IMR-90 (cell line): Measurements from ENCODE around the gene KCNH4. TPM values are rescaled to one million over a fixed set of nuclear protein-coding genes. Genes with fewer than 3 reads are reported as not detected.

ENCODE experiments used
- ATAC-seq: fragments of 200-7000 bp; cut with Tn5 transposase; 2 replicates; pipeline ENCODE4 v1.9.1; 2020; ENCODE audit warnings: low read depth, mild to moderate bottlenecking, moderate library complexity
- BruUV-seq: library from RNA; stranded (reverse); fragments of 400-500 nt; replicated peaks from 2 replicates; lab custom pipeline; 2021; lab: Mats Ljungman, UMichigan
- CTCF ChIA-PET: fragments of 300-600 bp; formaldehyde crosslinking; extraction: SDS; loops from one replicate; lab custom pipeline; 2021; ENCODE audit warnings: antibody characterized with exemption; lab: Yijun Ruan, JAX
- POLR2A ChIA-PET: fragments of 300-600 bp; sonication (Branson Sonifier 250); formaldehyde crosslinking; loops from one replicate; lab custom pipeline; 2022; ENCODE audit warnings: antibody characterized with exemption; ENCODE audit not compliant: unreplicated experiment; lab: Charles Lee
- DNase-seq: peaks from one replicate; pipeline ENCODE4 v3.0.0; 2013
- H2AFZ ChIP-seq: replicated peaks from 2 replicates; pipeline ENCODE3; 2013; ENCODE audit warnings: low read length, mild to moderate bottlenecking; ENCODE audit not compliant: poor library complexity
- H2AK5ac ChIP-seq: 2 replicates; pipeline ENCODE4 v1.6.1; 2013; ENCODE audit warnings: low read depth, low read length, inconsistent platforms
- H2AK9ac ChIP-seq: replicated peaks from 2 replicates; pipeline ENCODE3; 2013; ENCODE audit warnings: mild to moderate bottlenecking, low read depth, low read length, moderate library complexity; ENCODE audit not compliant: poor library complexity
- H2BK120ac ChIP-seq: 2 replicates; pipeline ENCODE4 v1.6.1; 2013; ENCODE audit warnings: low read depth, low read length, inconsistent platforms
- H2BK15ac ChIP-seq: 3 replicates; pipeline ENCODE4 v1.6.1; 2013; ENCODE audit warnings: low read depth, low read length, inconsistent platforms
- H2BK20ac ChIP-seq: 2 replicates; pipeline ENCODE4 v1.6.1; 2013; ENCODE audit warnings: low read depth, mild to moderate bottlenecking, inconsistent platforms, low read length, moderate library complexity
- H2BK5ac ChIP-seq: 2 replicates; pipeline ENCODE4 v1.6.1; 2013; ENCODE audit warnings: mild to moderate bottlenecking, low read depth, low read length, inconsistent platforms; ENCODE audit not compliant: poor library complexity, severe bottlenecking
- H3K14ac ChIP-seq: replicated peaks from 2 replicates; pipeline ENCODE4 v1.6.1; 2013; ENCODE audit warnings: low read depth, low read length, inconsistent platforms
- H3K18ac ChIP-seq: 2 replicates; pipeline ENCODE4 v1.6.1; 2013; ENCODE audit warnings: low read depth, low read length, control low read depth
- H3K23ac ChIP-seq: 2 replicates; pipeline ENCODE4 v1.6.1; 2013; ENCODE audit warnings: low read depth, low read length, inconsistent platforms
- H3K27ac ChIP-seq: 2 replicates; pipeline ENCODE4 v1.5.1; 2013; ENCODE audit warnings: mild to moderate bottlenecking, control low read depth, low read length; ENCODE audit not compliant: insufficient read depth
- H3K27me3 ChIP-seq: 2 replicates; pipeline ENCODE4 v1.6.1; 2013; ENCODE audit warnings: low read length; ENCODE audit not compliant: control insufficient read depth, insufficient read depth
- H3K36me3 ChIP-seq: 2 replicates; pipeline ENCODE4 v1.6.1; 2013; ENCODE audit warnings: low read length, mixed read lengths; ENCODE audit not compliant: control insufficient read depth, insufficient read depth
- H3K4ac ChIP-seq: 2 replicates; pipeline ENCODE4 v1.6.1; 2013; ENCODE audit warnings: low read depth, low read length, inconsistent platforms
- H3K4me1 ChIP-seq: 2 replicates; pipeline ENCODE4 v1.6.1; 2013; ENCODE audit warnings: low read length, mixed read lengths; ENCODE audit not compliant: control insufficient read depth, insufficient read depth
- H3K4me2 ChIP-seq: 2 replicates; pipeline ENCODE4 v1.6.1; 2013; ENCODE audit warnings: low read depth, mild to moderate bottlenecking, control low read depth, low read length, moderate library complexity
- H3K4me3 ChIP-seq: 2 replicates; pipeline ENCODE4 v1.5.1; 2013; ENCODE audit warnings: low read depth, mild to moderate bottlenecking, control low read depth, low read length, moderate library complexity; ENCODE audit not compliant: insufficient read depth
- H3K56ac ChIP-seq: 2 replicates; pipeline ENCODE4 v1.6.1; 2013; ENCODE audit warnings: low read length, inconsistent platforms; ENCODE audit not compliant: insufficient read depth; ENCODE audit errors: extremely low read depth
- H3K79me1 ChIP-seq, 2 experiments: 2 replicates each; pipeline ENCODE4 v1.6.1; 2013; ENCODE audit warnings: low read length in 2 of 2, inconsistent platforms in 1 of 2, low read depth in 1 of 2
- H3K9ac ChIP-seq: 2 replicates; pipeline ENCODE4 v1.6.1; 2013; ENCODE audit warnings: low read depth, low read length, control low read depth
- H3K9me1 ChIP-seq: 2 replicates; pipeline ENCODE4 v1.6.1; 2013; ENCODE audit warnings: low read length, inconsistent platforms; ENCODE audit not compliant: insufficient read depth
- H3K9me3 ChIP-seq: 2 replicates; pipeline ENCODE4 v1.6.1; 2013; ENCODE audit warnings: low read length; ENCODE audit not compliant: control insufficient read depth, insufficient read depth
- H4K20me1 ChIP-seq: 2 replicates; pipeline ENCODE4 v1.6.1; 2013; ENCODE audit warnings: low read length, inconsistent platforms; ENCODE audit not compliant: insufficient read depth
- H4K5ac ChIP-seq: 2 replicates; pipeline ENCODE4 v1.6.1; 2013; ENCODE audit warnings: mild to moderate bottlenecking, low read depth, low read length, control low read depth
- H4K8ac ChIP-seq, 2 experiments: 2 replicates each; pipeline ENCODE4 v1.6.1; 2013; ENCODE audit warnings: low read depth in 2 of 2, low read length in 2 of 2, control low read depth in 1 of 2, inconsistent platforms in 1 of 2
- H4K91ac ChIP-seq: 2 replicates; pipeline ENCODE4 v1.6.1; 2013; ENCODE audit warnings: low read depth, low read length, inconsistent platforms; ENCODE audit not compliant: insufficient read depth
- BHLHE40 ChIP-seq: fragments of 150-350 bp; IDR thresholded peaks from 2 replicates; pipeline ENCODE4 v1.6.1; 2016; ENCODE audit warnings: mild to moderate bottlenecking, low read depth, low read length
- RAD21 ChIP-seq: IDR thresholded peaks from 2 replicates; pipeline ENCODE4 v1.6.1; 2012; ENCODE audit warnings: low read length, improper control_type of control experiment
- RCOR1 ChIP-seq: IDR thresholded peaks from 2 replicates; pipeline ENCODE4 v1.6.1; 2012; ENCODE audit warnings: mild to moderate bottlenecking, low read length, improper control_type of control experiment; ENCODE audit not compliant: insufficient replicate concordance
- WGBS, 2 experiments: methylation state at CpG; one replicate each; pipeline versions ENCODE4 v1.1.5 to v1.1.7; 2013; ENCODE audit warnings: missing lambda C conversion rate in 2 of 2; ENCODE audit not compliant: insufficient read length in 1 of 2; ENCODE audit errors: extremely low coverage in 2 of 2; 5-methylcytosine and 5-hydroxymethylcytosine counted together
- dilution Hi-C: fragments of 300-500 bp; cut with HindIII; formaldehyde crosslinking; loops from one replicate; pipeline ENCODE4 v1.14.3; 2018; ENCODE audit warnings: low sequenced_read_pairs; ENCODE audit not compliant: unreplicated experiment
- in situ Hi-C: fragments of 300-500 bp; cut with MboI; formaldehyde crosslinking; loops from 3 replicates; pipeline ENCODE4 v1.14.3; 2019; ENCODE audit warnings: low sequenced_read_pairs, inconsistent platforms, mixed read lengths
- intact Hi-C: fragments of 100-400 bp; cut with micrococcal nuclease; formaldehyde crosslinking; loops from 2 replicates; pipeline ENCODE4 v1.10.0; 2022
- polyA plus RNA-seq, 3 experiments: library from polyadenylated mRNA; depleted of rRNA; stranded (reverse); fragments of >200 nt; gene quantifications; 2 replicates each; pipeline ENCODE4 v1.2.3, GENCODE V29; 2012; ENCODE audit warnings: low replicate concordance in 1 of 3
- total RNA-seq: library from RNA; depleted of rRNA; stranded (reverse); fragments of >200 nt; gene quantifications from 2 replicates; pipeline ENCODE4 v1.2.3, GENCODE V29; 2012
- TF ChIP-seq, protein P1 (sequence below): conservative IDR thresholded peaks from 2 replicates; pipeline ENCODE4 v1.5.1; 2012; ENCODE audit warnings: mild to moderate bottlenecking, low read depth, low read length, improper control_type of control experiment

The KCNH4 gene
- total and polyA plus RNA-seq, 2 of the 4 experiments (the other 2 are of a cell fraction) = 0.03 TPM; not detected in 1

GRCh38 chr17:42124256-42124655, 56.7 kb downstream of the KCNH4 start:
- H4K91ac ChIP-seq = no peak overlapping the region
- no TSS peak for BruUV-seq
- no peak overlapping the region for H3K18ac ChIP-seq
- H3K4ac ChIP-seq = no peak overlapping the region
- in situ Hi-C loops (no loop called here), dilution Hi-C loops (no loop called here), intact Hi-C loops (no loop called here)
- no peaks in the 10 kb centered on the region for H3K27me3 ChIP-seq
- ChIA-PET CTCF (no interaction called here), POLR2A (no interaction called here)
- H2BK20ac ChIP-seq = no peak overlapping the region
- no peak overlapping the region for H2BK120ac ChIP-seq
- H2AK9ac ChIP-seq = no peak overlapping the region
- TF ChIP-seq RCOR1 (no peak), BHLHE40 (no peak), RAD21 (no peak)
- TF ChIP-seq, protein P1, sequence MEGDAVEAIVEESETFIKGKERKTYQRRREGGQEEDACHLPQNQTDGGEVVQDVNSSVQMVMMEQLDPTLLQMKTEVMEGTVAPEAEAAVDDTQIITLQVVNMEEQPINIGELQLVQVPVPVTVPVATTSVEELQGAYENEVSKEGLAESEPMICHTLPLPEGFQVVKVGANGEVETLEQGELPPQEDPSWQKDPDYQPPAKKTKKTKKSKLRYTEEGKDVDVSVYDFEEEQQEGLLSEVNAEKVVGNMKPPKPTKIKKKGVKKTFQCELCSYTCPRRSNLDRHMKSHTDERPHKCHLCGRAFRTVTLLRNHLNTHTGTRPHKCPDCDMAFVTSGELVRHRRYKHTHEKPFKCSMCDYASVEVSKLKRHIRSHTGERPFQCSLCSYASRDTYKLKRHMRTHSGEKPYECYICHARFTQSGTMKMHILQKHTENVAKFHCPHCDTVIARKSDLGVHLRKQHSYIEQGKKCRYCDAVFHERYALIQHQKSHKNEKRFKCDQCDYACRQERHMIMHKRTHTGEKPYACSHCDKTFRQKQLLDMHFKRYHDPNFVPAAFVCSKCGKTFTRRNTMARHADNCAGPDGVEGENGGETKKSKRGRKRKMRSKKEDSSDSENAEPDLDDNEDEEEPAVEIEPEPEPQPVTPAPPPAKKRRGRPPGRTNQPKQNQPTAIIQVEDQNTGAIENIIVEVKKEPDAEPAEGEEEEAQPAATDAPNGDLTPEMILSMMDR = 0 out of 2 replicates have a peak, but pooled peaks have one; percentile 5
- H3K9ac ChIP-seq = no peak overlapping the region
- ATAC-seq (no peak), DNase-seq (no peak)
- peaks cover 4% of the 10 kb centered on the region; the same call in 1 of the 2 replicates for H3K9me1 ChIP-seq
- H3K36me3 ChIP-seq = peaks cover 46% of the 10 kb centered on the region
- no peak overlapping the region for H2BK15ac ChIP-seq
- no peak overlapping the region for H2AK5ac ChIP-seq
- peaks cover 7% of the 10 kb centered on the region for H3K4me1 ChIP-seq
- no peak overlapping the region for H3K14ac ChIP-seq
- no peak overlapping the region for H3K56ac ChIP-seq
- no peaks in the 10 kb centered on the region for H4K20me1 ChIP-seq
- H3K27ac ChIP-seq = no peak overlapping the region
- 83% methylated on average over 1 of the region's 3 CpGs; no CpG with 5 or more reads in 1 of the 2 experiments for WGBS, 2 experiments
- no peak overlapping the region for H2AFZ ChIP-seq
- H3K9me3 ChIP-seq = no peaks in the 10 kb centered on the region
- H4K8ac ChIP-seq = no peak overlapping the region
- no peak overlapping the region for H3K4me2 ChIP-seq
- no peak overlapping the region for H2BK5ac ChIP-seq
- H4K5ac ChIP-seq = no peak overlapping the region
- peaks cover 16 to 21% of the 10 kb centered on the region in 2 experiments; a peak in 3 of 4 replicates for H3K79me1 ChIP-seq
- no peak overlapping the region for H3K23ac ChIP-seq
- no peak overlapping the region for H3K4me3 ChIP-seq
